Left kidney (tissue), 8 donors: ENCODE data around the gene IL6ST. TPM values are rescaled to one million over a fixed set of nuclear protein-coding genes. Genes with fewer than 3 reads are reported as not detected.
"Not testable (repeated sequence)": the region's sequence is repeated elsewhere in the genome, so short reads cannot be mapped to it uniquely, and the experiment has no call there.

Source experiments
- DNase-seq: peaks from one replicate; pipeline ENCODE4 v3.0.0-alpha.2; 2013
- long read RNA-seq, 8 donors: transcript quantifications; one replicate each; lab custom pipeline, GENCODE V29; 2026
- polyA plus RNA-seq: library from polyadenylated mRNA; unstranded; fragments of 120-200 nt; gene quantifications from one replicate; pipeline ENCODE4 v1.2.1, GENCODE V29; 2013; ENCODE audit not compliant: insufficient read length

IL6ST gene
- 169 TPM for polyA plus RNA-seq
- long read RNA-seq, donor 1, full-length matches to known transcripts, result 18 of 10,452 reads
- long read RNA-seq, donor 1, partial matches to known transcripts, result 10,289 of 10,452 reads
- long read RNA-seq, donor 1, other reads (novel, unspliced or antisense), result 145 of 10,452 reads
- long read RNA-seq, donor 2, full-length matches to known transcripts, result 24 of 183 reads
- long read RNA-seq, donor 2, partial matches to known transcripts, result 0 of 183 reads
- long read RNA-seq, donor 2, other reads (novel, unspliced or antisense), result 159 of 183 reads
- long read RNA-seq, donor 3, full-length matches to known transcripts, result 21 of 113 reads
- long read RNA-seq, donor 3, partial matches to known transcripts, result 0 of 113 reads
- long read RNA-seq, donor 3, other reads (novel, unspliced or antisense), result 92 of 113 reads
- long read RNA-seq, donor 4, partial matches to known transcripts, result 4,253 of 4,303 reads
- long read RNA-seq, donor 4, other reads (novel, unspliced or antisense), result 48 of 4,303 reads
- long read RNA-seq, donor 5, full-length matches to known transcripts, result 12 of 415 reads
- long read RNA-seq, donor 5, partial matches to known transcripts, result 163 of 415 reads
- long read RNA-seq, donor 5, other reads (novel, unspliced or antisense), result 240 of 415 reads
- long read RNA-seq, donor 6, full-length matches to known transcripts, result 15 of 13,317 reads
- long read RNA-seq, donor 6, partial matches to known transcripts, result 13,098 of 13,317 reads
- long read RNA-seq, donor 6, other reads (novel, unspliced or antisense), result 204 of 13,317 reads
- long read RNA-seq, donor 7, full-length matches to known transcripts, result 19 of 13,424 reads
- long read RNA-seq, donor 7, partial matches to known transcripts, result 13,171 of 13,424 reads
- long read RNA-seq, donor 7, other reads (novel, unspliced or antisense), result 234 of 13,424 reads
- long read RNA-seq, donor 8, full-length matches to known transcripts, result 9 of 64 reads
- long read RNA-seq, donor 8, partial matches to known transcripts, result 0 of 64 reads
- long read RNA-seq, donor 8, other reads (novel, unspliced or antisense), result 55 of 64 reads

- DNase-seq, result no peak
Observed at GRCh38 chr5:55994495-55994997, at the start of gene IL6ST. TSS of gene IL6ST (minus strand) at chr5:55994963. CDS start at chr5:55976278, 18,685 bp downstream.

GRCh38 chr5:56039985-56040384 lies 45.2 kb upstream of the IL6ST start:
- DNase-seq, result no peak

- DNase-seq, result not testable (repeated sequence)
Observed at GRCh38 chr5:56038206-56038605, 43.4 kb upstream of the IL6ST start.

GRCh38 chr5:56037531-56038010 lies 42.8 kb upstream of the IL6ST start:
- DNase-seq, result no peak

GRCh38 chr5:56035394-56035793 lies 40.6 kb upstream of the IL6ST start:
- not testable (repeated sequence) for DNase-seq

GRCh38 chr5:56029871-56030630 lies 35.3 kb upstream of the IL6ST start:
- not testable (repeated sequence) for DNase-seq

GRCh38 chr5:56029457-56029856 lies 34.7 kb upstream of the IL6ST start:
- no peak for DNase-seq

GRCh38 chr5:56028708-56029107 lies 33.9 kb upstream of the IL6ST start:
- no peak for DNase-seq

GRCh38 chr5:56026863-56027300 lies 32.1 kb upstream of the IL6ST start:
- no peak for DNase-seq

GRCh38 chr5:56025151-56025885 lies 30.6 kb upstream of the IL6ST start:
- DNase-seq, result no peak

GRCh38 chr5:56024810-56025150 lies 30.0 kb upstream of the IL6ST start:
- DNase-seq, result no peak

- no peak for DNase-seq
Observed at GRCh38 chr5:56023296-56023695, 28.5 kb upstream of the IL6ST start.

GRCh38 chr5:56019306-56020272 lies 24.8 kb upstream of the IL6ST start:
- DNase-seq, result no peak

- no peak for DNase-seq
Observed at GRCh38 chr5:56018832-56019231, 24.1 kb upstream of the IL6ST start.

GRCh38 chr5:56014701-56015100 lies 19.9 kb upstream of the IL6ST start:
- not testable (repeated sequence) for DNase-seq

- not testable (repeated sequence) for DNase-seq
Observed at GRCh38 chr5:56013939-56014338, 19.2 kb upstream of the IL6ST start.

- DNase-seq, result no peak
Observed at GRCh38 chr5:56012281-56012963, 17.7 kb upstream of the IL6ST start.

GRCh38 chr5:56011835-56012234 lies 17.1 kb upstream of the IL6ST start:
- DNase-seq, result no peak

- no peak for DNase-seq
Observed at GRCh38 chr5:56010431-56010830, 15.7 kb upstream of the IL6ST start.
